Measurements from ENCODE around the gene MAPK8. TPM values are rescaled to one million over a fixed set of nuclear protein-coding genes. Genes with fewer than 3 reads are reported as not detected.

Gene MAPK8
- total RNA-seq, 1 experiment from 2014 or later: 52.9 TPM

GRCh38 chr10:48448796-48449195 is 142.3 kb downstream of the MAPK8 start (continued):
- TF ChIP-seq ETV6 (CRISPR knock-in tag; IDR thresholded peaks at IDR 0.05) (no peak), ZNF138 (CRISPR knock-in tag; conservative IDR thresholded peaks at IDR 0.05) (no peak), ATF3 (CRISPR knock-in tag; conservative IDR thresholded peaks at IDR 0.05) (no peak)

DNA sequence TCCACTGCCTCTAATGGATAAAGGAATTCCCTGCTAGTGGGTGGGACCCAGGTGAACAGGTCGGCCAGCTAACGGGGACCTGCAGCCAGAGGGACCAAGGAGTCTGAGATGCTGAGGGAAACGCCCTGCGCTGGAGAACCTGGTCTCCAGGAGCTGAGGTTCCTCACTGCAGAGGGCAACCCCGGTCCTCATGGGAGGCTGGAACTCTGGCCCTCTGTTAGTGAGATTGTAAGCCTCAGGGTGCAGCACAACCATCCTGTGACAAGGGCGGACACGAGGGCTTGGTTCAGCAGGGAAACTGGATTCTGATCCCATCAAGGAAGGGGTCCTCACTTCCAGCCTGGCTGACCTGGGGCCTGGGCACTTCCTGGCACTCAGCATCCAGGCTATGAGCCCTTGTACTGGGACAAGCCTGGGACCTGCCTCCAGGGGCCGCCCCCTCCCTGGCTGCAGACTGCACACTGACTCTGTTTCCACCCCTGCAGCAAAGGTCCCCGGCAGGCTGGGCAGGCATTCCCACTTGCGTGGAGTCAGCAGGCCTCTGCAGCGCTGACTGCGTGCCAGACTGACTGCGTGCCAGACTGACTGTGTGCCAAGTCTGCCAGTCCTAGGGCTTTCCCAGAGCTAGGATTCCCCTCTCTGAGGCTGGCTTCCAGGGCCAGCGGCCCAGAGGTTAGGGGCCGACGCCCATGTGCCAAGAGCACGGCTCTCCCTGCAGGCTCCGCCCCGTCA is 143.2 kb downstream of the MAPK8 start:
- Mint-ChIP-seq H3K4me1 (peaks cover 8% of the 10 kb centered on the region), H3K27me3 (ENCODE audit: low read depth) (no peaks in the 10 kb centered on the region), H3K27ac (no peak overlapping the region), H3K4me3 (no peak overlapping the region), H3K36me3 (no peaks in the 10 kb centered on the region), H3K9me3 (no peaks in the 10 kb centered on the region)
- DNase-seq (ENCODE audit: low spot score) (no peak), ATAC-seq (no peak)
- CTCF ChIA-PET: interaction anchor here (1.1 kb wide), 1 partner anchor 60 kb away, joined by 5 read pairs; no protein-coding TSS in a partner anchor
- POLR2A ChIA-PET: no interaction called here
- no peak for TF ChIP-seq FOXP1 (CRISPR knock-in tag; IDR thresholded peaks at IDR 0.05; ENCODE audit: borderline replicate concordance)
- no peak for TF ChIP-seq MXD4 (CRISPR knock-in tag; IDR thresholded peaks at IDR 0.05; ENCODE audit: borderline replicate concordance)
- no peak for TF ChIP-seq GRHL2 (CRISPR knock-in tag; IDR thresholded peaks at IDR 0.05; ENCODE audit: insufficient replicate concordance, severe bottlenecking)
- no peak for TF ChIP-seq CREM (CRISPR knock-in tag; IDR thresholded peaks at IDR 0.05)
- TF ChIP-seq AR (CRISPR knock-in tag; IDR thresholded peaks at IDR 0.05): no peak
- TF ChIP-seq, protein P1, sequence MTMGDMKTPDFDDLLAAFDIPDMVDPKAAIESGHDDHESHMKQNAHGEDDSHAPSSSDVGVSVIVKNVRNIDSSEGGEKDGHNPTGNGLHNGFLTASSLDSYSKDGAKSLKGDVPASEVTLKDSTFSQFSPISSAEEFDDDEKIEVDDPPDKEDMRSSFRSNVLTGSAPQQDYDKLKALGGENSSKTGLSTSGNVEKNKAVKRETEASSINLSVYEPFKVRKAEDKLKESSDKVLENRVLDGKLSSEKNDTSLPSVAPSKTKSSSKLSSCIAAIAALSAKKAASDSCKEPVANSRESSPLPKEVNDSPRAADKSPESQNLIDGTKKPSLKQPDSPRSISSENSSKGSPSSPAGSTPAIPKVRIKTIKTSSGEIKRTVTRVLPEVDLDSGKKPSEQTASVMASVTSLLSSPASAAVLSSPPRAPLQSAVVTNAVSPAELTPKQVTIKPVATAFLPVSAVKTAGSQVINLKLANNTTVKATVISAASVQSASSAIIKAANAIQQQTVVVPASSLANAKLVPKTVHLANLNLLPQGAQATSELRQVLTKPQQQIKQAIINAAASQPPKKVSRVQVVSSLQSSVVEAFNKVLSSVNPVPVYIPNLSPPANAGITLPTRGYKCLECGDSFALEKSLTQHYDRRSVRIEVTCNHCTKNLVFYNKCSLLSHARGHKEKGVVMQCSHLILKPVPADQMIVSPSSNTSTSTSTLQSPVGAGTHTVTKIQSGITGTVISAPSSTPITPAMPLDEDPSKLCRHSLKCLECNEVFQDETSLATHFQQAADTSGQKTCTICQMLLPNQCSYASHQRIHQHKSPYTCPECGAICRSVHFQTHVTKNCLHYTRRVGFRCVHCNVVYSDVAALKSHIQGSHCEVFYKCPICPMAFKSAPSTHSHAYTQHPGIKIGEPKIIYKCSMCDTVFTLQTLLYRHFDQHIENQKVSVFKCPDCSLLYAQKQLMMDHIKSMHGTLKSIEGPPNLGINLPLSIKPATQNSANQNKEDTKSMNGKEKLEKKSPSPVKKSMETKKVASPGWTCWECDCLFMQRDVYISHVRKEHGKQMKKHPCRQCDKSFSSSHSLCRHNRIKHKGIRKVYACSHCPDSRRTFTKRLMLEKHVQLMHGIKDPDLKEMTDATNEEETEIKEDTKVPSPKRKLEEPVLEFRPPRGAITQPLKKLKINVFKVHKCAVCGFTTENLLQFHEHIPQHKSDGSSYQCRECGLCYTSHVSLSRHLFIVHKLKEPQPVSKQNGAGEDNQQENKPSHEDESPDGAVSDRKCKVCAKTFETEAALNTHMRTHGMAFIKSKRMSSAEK (CRISPR knock-in tag; IDR thresholded peaks at IDR 0.05; ENCODE audit: borderline replicate concordance): no peak

DNA sequence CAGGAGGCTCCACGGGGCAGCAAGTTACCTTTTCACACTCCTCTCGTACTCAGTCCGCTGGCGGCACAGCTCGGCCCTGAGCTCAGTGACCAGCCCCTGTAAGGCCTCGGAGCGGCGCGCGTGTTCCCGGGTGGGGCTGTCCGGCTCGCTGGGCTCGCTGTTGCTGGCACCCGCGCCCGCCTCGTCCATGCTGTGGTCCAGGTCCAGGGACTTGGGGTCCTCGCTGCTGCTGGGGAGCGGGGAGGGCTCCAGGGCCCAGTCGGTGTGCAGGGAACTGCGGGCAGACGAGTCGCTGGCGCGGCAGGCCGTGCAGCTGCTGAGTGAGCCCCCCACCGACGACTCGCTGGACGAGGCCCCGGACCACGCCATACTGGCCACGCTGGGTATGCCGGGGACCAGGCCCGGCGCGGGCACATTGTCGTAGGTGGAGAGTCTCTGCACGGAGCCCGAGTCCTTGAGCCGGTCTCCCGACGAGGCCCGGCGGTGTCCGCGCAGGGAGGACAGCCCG is 143.8 kb downstream of the MAPK8 start:
- Mint-ChIP-seq H3K36me3 (no peaks in the 10 kb centered on the region), H3K4me1 (peaks cover 6% of the 10 kb centered on the region; the same call in 1 of the 2 replicates), H3K4me3 (no peak overlapping the region), H3K9me3 (no peaks in the 10 kb centered on the region), H3K27ac (no peak overlapping the region), H3K27me3 (ENCODE audit: low read depth) (no peaks in the 10 kb centered on the region)
- CTCF ChIA-PET: interaction anchor here (1.1 kb wide), 1 partner anchor 59 kb away, joined by 5 read pairs; no protein-coding TSS in a partner anchor
- no peak for DNase-seq (ENCODE audit: low spot score)
- POLR2A ChIA-PET: no interaction called here
- ATAC-seq: no peak
- TF ChIP-seq MYBL2 (CRISPR knock-in tag; IDR thresholded peaks at IDR 0.05) (no peak), ZNF425 (CRISPR knock-in tag; conservative IDR thresholded peaks at IDR 0.05) (no peak)
- TF ChIP-seq, protein P2, sequence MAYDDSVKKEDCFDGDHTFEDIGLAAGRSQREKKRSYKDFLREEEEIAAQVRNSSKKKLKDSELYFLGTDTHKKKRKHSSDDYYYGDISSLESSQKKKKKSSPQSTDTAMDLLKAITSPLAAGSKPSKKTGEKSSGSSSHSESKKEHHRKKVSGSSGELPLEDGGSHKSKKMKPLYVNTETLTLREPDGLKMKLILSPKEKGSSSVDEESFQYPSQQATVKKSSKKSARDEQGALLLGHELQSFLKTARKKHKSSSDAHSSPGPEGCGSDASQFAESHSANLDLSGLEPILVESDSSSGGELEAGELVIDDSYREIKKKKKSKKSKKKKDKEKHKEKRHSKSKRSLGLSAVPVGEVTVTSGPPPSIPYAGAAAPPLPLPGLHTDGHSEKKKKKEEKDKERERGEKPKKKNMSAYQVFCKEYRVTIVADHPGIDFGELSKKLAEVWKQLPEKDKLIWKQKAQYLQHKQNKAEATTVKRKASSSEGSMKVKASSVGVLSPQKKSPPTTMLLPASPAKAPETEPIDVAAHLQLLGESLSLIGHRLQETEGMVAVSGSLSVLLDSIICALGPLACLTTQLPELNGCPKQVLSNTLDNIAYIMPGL (CRISPR knock-in tag; IDR thresholded peaks at IDR 0.05): no peak
- TF ChIP-seq, protein P3, sequence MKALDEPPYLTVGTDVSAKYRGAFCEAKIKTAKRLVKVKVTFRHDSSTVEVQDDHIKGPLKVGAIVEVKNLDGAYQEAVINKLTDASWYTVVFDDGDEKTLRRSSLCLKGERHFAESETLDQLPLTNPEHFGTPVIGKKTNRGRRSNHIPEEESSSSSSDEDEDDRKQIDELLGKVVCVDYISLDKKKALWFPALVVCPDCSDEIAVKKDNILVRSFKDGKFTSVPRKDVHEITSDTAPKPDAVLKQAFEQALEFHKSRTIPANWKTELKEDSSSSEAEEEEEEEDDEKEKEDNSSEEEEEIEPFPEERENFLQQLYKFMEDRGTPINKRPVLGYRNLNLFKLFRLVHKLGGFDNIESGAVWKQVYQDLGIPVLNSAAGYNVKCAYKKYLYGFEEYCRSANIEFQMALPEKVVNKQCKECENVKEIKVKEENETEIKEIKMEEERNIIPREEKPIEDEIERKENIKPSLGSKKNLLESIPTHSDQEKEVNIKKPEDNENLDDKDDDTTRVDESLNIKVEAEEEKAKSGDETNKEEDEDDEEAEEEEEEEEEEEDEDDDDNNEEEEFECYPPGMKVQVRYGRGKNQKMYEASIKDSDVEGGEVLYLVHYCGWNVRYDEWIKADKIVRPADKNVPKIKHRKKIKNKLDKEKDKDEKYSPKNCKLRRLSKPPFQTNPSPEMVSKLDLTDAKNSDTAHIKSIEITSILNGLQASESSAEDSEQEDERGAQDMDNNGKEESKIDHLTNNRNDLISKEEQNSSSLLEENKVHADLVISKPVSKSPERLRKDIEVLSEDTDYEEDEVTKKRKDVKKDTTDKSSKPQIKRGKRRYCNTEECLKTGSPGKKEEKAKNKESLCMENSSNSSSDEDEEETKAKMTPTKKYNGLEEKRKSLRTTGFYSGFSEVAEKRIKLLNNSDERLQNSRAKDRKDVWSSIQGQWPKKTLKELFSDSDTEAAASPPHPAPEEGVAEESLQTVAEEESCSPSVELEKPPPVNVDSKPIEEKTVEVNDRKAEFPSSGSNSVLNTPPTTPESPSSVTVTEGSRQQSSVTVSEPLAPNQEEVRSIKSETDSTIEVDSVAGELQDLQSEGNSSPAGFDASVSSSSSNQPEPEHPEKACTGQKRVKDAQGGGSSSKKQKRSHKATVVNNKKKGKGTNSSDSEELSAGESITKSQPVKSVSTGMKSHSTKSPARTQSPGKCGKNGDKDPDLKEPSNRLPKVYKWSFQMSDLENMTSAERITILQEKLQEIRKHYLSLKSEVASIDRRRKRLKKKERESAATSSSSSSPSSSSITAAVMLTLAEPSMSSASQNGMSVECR (CRISPR knock-in tag; IDR thresholded peaks at IDR 0.05; ENCODE audit: borderline replicate concordance): no peak
